IMR-90 (cell line): Measurements from ENCODE around the gene RBM10. TPM values are rescaled to one million over a fixed set of nuclear protein-coding genes. Genes with fewer than 3 reads are reported as not detected.

ENCODE experiments used
- ATAC-seq: fragments of 200-7000 bp; cut with Tn5 transposase; 2 replicates; pipeline ENCODE4 v1.9.1; 2020; ENCODE audit warnings: low read depth, mild to moderate bottlenecking, moderate library complexity
- BruUV-seq: library from RNA; stranded (reverse); fragments of 400-500 nt; replicated peaks from 2 replicates; lab custom pipeline; 2021; lab: Mats Ljungman, UMichigan
- CTCF ChIA-PET: fragments of 300-600 bp; formaldehyde crosslinking; extraction: SDS; loops from one replicate; lab custom pipeline; 2021; ENCODE audit warnings: antibody characterized with exemption; lab: Yijun Ruan, JAX
- POLR2A ChIA-PET: fragments of 300-600 bp; sonication (Branson Sonifier 250); formaldehyde crosslinking; loops from one replicate; lab custom pipeline; 2022; ENCODE audit warnings: antibody characterized with exemption; ENCODE audit not compliant: unreplicated experiment; lab: Charles Lee
- DNase-seq: peaks from one replicate; pipeline ENCODE4 v3.0.0; 2013
- H2AFZ ChIP-seq: replicated peaks from 2 replicates; pipeline ENCODE3; 2013; ENCODE audit warnings: low read length, mild to moderate bottlenecking; ENCODE audit not compliant: poor library complexity
- H2AK5ac ChIP-seq: 2 replicates; pipeline ENCODE4 v1.6.1; 2013; ENCODE audit warnings: low read depth, low read length, inconsistent platforms
- H2AK9ac ChIP-seq: replicated peaks from 2 replicates; pipeline ENCODE3; 2013; ENCODE audit warnings: mild to moderate bottlenecking, low read depth, low read length, moderate library complexity; ENCODE audit not compliant: poor library complexity
- H2BK120ac ChIP-seq: 2 replicates; pipeline ENCODE4 v1.6.1; 2013; ENCODE audit warnings: low read depth, low read length, inconsistent platforms
- H2BK15ac ChIP-seq: 3 replicates; pipeline ENCODE4 v1.6.1; 2013; ENCODE audit warnings: low read depth, low read length, inconsistent platforms
- H2BK20ac ChIP-seq: 2 replicates; pipeline ENCODE4 v1.6.1; 2013; ENCODE audit warnings: low read depth, mild to moderate bottlenecking, inconsistent platforms, low read length, moderate library complexity
- H2BK5ac ChIP-seq: 2 replicates; pipeline ENCODE4 v1.6.1; 2013; ENCODE audit warnings: mild to moderate bottlenecking, low read depth, low read length, inconsistent platforms; ENCODE audit not compliant: poor library complexity, severe bottlenecking
- H3K14ac ChIP-seq: replicated peaks from 2 replicates; pipeline ENCODE4 v1.6.1; 2013; ENCODE audit warnings: low read depth, low read length, inconsistent platforms
- H3K18ac ChIP-seq: 2 replicates; pipeline ENCODE4 v1.6.1; 2013; ENCODE audit warnings: low read depth, low read length, control low read depth
- H3K23ac ChIP-seq: 2 replicates; pipeline ENCODE4 v1.6.1; 2013; ENCODE audit warnings: low read depth, low read length, inconsistent platforms
- H3K27ac ChIP-seq: 2 replicates; pipeline ENCODE4 v1.5.1; 2013; ENCODE audit warnings: mild to moderate bottlenecking, control low read depth, low read length; ENCODE audit not compliant: insufficient read depth
- H3K27me3 ChIP-seq: 2 replicates; pipeline ENCODE4 v1.6.1; 2013; ENCODE audit warnings: low read length; ENCODE audit not compliant: control insufficient read depth, insufficient read depth
- H3K36me3 ChIP-seq: 2 replicates; pipeline ENCODE4 v1.6.1; 2013; ENCODE audit warnings: low read length, mixed read lengths; ENCODE audit not compliant: control insufficient read depth, insufficient read depth
- H3K4ac ChIP-seq: 2 replicates; pipeline ENCODE4 v1.6.1; 2013; ENCODE audit warnings: low read depth, low read length, inconsistent platforms
- H3K4me1 ChIP-seq: 2 replicates; pipeline ENCODE4 v1.6.1; 2013; ENCODE audit warnings: low read length, mixed read lengths; ENCODE audit not compliant: control insufficient read depth, insufficient read depth
- H3K4me2 ChIP-seq: 2 replicates; pipeline ENCODE4 v1.6.1; 2013; ENCODE audit warnings: low read depth, mild to moderate bottlenecking, control low read depth, low read length, moderate library complexity
- H3K4me3 ChIP-seq: 2 replicates; pipeline ENCODE4 v1.5.1; 2013; ENCODE audit warnings: low read depth, mild to moderate bottlenecking, control low read depth, low read length, moderate library complexity; ENCODE audit not compliant: insufficient read depth
- H3K56ac ChIP-seq: 2 replicates; pipeline ENCODE4 v1.6.1; 2013; ENCODE audit warnings: low read length, inconsistent platforms; ENCODE audit not compliant: insufficient read depth; ENCODE audit errors: extremely low read depth
- H3K79me1 ChIP-seq, 2 experiments: 2 replicates each; pipeline ENCODE4 v1.6.1; 2013; ENCODE audit warnings: low read length in 2 of 2, inconsistent platforms in 1 of 2, low read depth in 1 of 2
- H3K9ac ChIP-seq: 2 replicates; pipeline ENCODE4 v1.6.1; 2013; ENCODE audit warnings: low read depth, low read length, control low read depth
- H3K9me1 ChIP-seq: 2 replicates; pipeline ENCODE4 v1.6.1; 2013; ENCODE audit warnings: low read length, inconsistent platforms; ENCODE audit not compliant: insufficient read depth
- H3K9me3 ChIP-seq: 2 replicates; pipeline ENCODE4 v1.6.1; 2013; ENCODE audit warnings: low read length; ENCODE audit not compliant: control insufficient read depth, insufficient read depth
- H4K20me1 ChIP-seq: 2 replicates; pipeline ENCODE4 v1.6.1; 2013; ENCODE audit warnings: low read length, inconsistent platforms; ENCODE audit not compliant: insufficient read depth
- H4K5ac ChIP-seq: 2 replicates; pipeline ENCODE4 v1.6.1; 2013; ENCODE audit warnings: mild to moderate bottlenecking, low read depth, low read length, control low read depth
- H4K8ac ChIP-seq, 2 experiments: 2 replicates each; pipeline ENCODE4 v1.6.1; 2013; ENCODE audit warnings: low read depth in 2 of 2, low read length in 2 of 2, control low read depth in 1 of 2, inconsistent platforms in 1 of 2
- H4K91ac ChIP-seq: 2 replicates; pipeline ENCODE4 v1.6.1; 2013; ENCODE audit warnings: low read depth, low read length, inconsistent platforms; ENCODE audit not compliant: insufficient read depth
- CEBPB ChIP-seq: IDR thresholded peaks from 2 replicates; pipeline ENCODE4 v1.6.1; 2012; ENCODE audit warnings: low read depth, low read length, improper control_type of control experiment
- CHD1 ChIP-seq: IDR thresholded peaks from 2 replicates; pipeline ENCODE4 v1.6.1; 2012; ENCODE audit warnings: low read depth, low read length, improper control_type of control experiment
- CTCF ChIP-seq: conservative IDR thresholded peaks from 2 replicates; pipeline ENCODE4 v1.5.1; 2012; ENCODE audit warnings: mild to moderate bottlenecking, low read depth, low read length, improper control_type of control experiment
- FOS ChIP-seq: fragments of 150-350 bp; IDR thresholded peaks from 2 replicates; pipeline ENCODE4 v1.6.1; 2016; ENCODE audit warnings: low read depth, low read length
- MAFK ChIP-seq: IDR thresholded peaks from 2 replicates; pipeline ENCODE4 v1.6.1; 2012; ENCODE audit warnings: low read depth, low read length, improper control_type of control experiment
- MAZ ChIP-seq: IDR thresholded peaks from 2 replicates; pipeline ENCODE4 v1.6.1; 2012; ENCODE audit warnings: low read depth, mild to moderate bottlenecking, low read length, improper control_type of control experiment, moderate library complexity, borderline replicate concordance
- MXI1 ChIP-seq: IDR thresholded peaks from 2 replicates; pipeline ENCODE4 v1.6.1; 2012; ENCODE audit warnings: low read depth, mild to moderate bottlenecking, low read length, moderate library complexity, borderline replicate concordance
- WGBS, 2 experiments: methylation state at CpG; one replicate each; pipeline versions ENCODE4 v1.1.5 to v1.1.7; 2013; ENCODE audit warnings: missing lambda C conversion rate in 2 of 2; ENCODE audit not compliant: insufficient read length in 1 of 2; ENCODE audit errors: extremely low coverage in 2 of 2; 5-methylcytosine and 5-hydroxymethylcytosine counted together
- dilution Hi-C: fragments of 300-500 bp; cut with HindIII; formaldehyde crosslinking; loops from one replicate; pipeline ENCODE4 v1.14.3; 2018; ENCODE audit warnings: low sequenced_read_pairs; ENCODE audit not compliant: unreplicated experiment
- in situ Hi-C: fragments of 300-500 bp; cut with MboI; formaldehyde crosslinking; loops from 3 replicates; pipeline ENCODE4 v1.14.3; 2019; ENCODE audit warnings: low sequenced_read_pairs, inconsistent platforms, mixed read lengths
- intact Hi-C: fragments of 100-400 bp; cut with micrococcal nuclease; formaldehyde crosslinking; loops from 2 replicates; pipeline ENCODE4 v1.10.0; 2022
- polyA plus RNA-seq, 3 experiments: library from polyadenylated mRNA; depleted of rRNA; stranded (reverse); fragments of >200 nt; gene quantifications; 2 replicates each; pipeline ENCODE4 v1.2.3, GENCODE V29; 2012; ENCODE audit warnings: low replicate concordance in 1 of 3
- total RNA-seq: library from RNA; depleted of rRNA; stranded (reverse); fragments of >200 nt; gene quantifications from 2 replicates; pipeline ENCODE4 v1.2.3, GENCODE V29; 2012

RBM10 gene
- total and polyA plus RNA-seq, 2 of the 4 experiments (the other 2 are of a cell fraction): 33.4 to 36.0 TPM

- Histone ChIP-seq H3K9me1 (no peaks in the 10 kb centered on the region), H3K9ac (no peak overlapping the region), H4K20me1 (no peaks in the 10 kb centered on the region; the same call in 1 of the 2 replicates), H3K14ac (no peak overlapping the region), H3K18ac (no peak overlapping the region), H3K36me3 (peaks cover 21% of the 10 kb centered on the region), H3K56ac (no peak overlapping the region), H2BK5ac (no peak overlapping the region), H4K91ac (no peak overlapping the region), H2BK20ac (no peak overlapping the region), H3K23ac (no peak overlapping the region), H3K9me3 (no peaks in the 10 kb centered on the region), H4K5ac (no peak overlapping the region), H2AFZ (no peak overlapping the region), H3K27me3 (peaks cover 7% of the 10 kb centered on the region; the same call in 1 of the 2 replicates), H3K4me1 (no peaks in the 10 kb centered on the region), H2AK9ac (no peak overlapping the region), H3K4ac (no peak overlapping the region), H2BK120ac (no peak overlapping the region), H3K4me2 (no peak overlapping the region), H3K27ac (no peak overlapping the region), H3K4me3 (no peak overlapping the region), H3K79me1 (peaks cover 3% of the 10 kb centered on the region in 2 experiments; a peak in 1 of 4 replicates), H2BK15ac (no peak overlapping the region), H4K8ac (no peak overlapping the region), H2AK5ac (no peak overlapping the region)
- ChIA-PET POLR2A (no interaction called here), CTCF (no interaction called here)
- 93% methylated on average over 9 of the region's 17 CpGs; no CpG with 5 or more reads in 1 of the 2 experiments for WGBS, 2 experiments
- ATAC-seq: no peak
- intact Hi-C loops: no loop called here
- TF ChIP-seq MXI1 (no peak), MAZ (no peak), FOS (no peak), CEBPB (no peak), CTCF (no peak), CHD1 (no peak), MAFK (no peak)
- in situ Hi-C loops: no loop called here
- BruUV-seq: no TSS peak
- dilution Hi-C loops: no loop called here
- DNase-seq: no peak
Observed at GRCh38 chrX:47185241-47185640, 40.2 kb downstream of the RBM10 start.
